Fibroblast of pulmonary artery (primary cell): ENCODE data around the gene C19orf53.
"Not testable (repeated sequence)": the region's sequence is repeated elsewhere in the genome, so short reads cannot be mapped to it uniquely, and the experiment has no call there.

Experiments
- DNase-seq: peaks from one replicate; pipeline ENCODE4 v3.0.0-alpha.2; 2010; ENCODE audit warnings: low read depth
- H3K4me3 ChIP-seq: replicated peaks from 2 replicates; pipeline ENCODE4 v1.5.1; 2011; ENCODE audit warnings: low read depth, mild to moderate bottlenecking, control low read depth, low read length, moderate library complexity
- CTCF ChIP-seq: IDR thresholded peaks from 2 replicates; pipeline ENCODE4 v1.5.1; 2011; ENCODE audit warnings: mild to moderate bottlenecking, control low read depth, low read length, inconsistent platforms; ENCODE audit errors: missing control alignments

Gene C19orf53

DNA sequence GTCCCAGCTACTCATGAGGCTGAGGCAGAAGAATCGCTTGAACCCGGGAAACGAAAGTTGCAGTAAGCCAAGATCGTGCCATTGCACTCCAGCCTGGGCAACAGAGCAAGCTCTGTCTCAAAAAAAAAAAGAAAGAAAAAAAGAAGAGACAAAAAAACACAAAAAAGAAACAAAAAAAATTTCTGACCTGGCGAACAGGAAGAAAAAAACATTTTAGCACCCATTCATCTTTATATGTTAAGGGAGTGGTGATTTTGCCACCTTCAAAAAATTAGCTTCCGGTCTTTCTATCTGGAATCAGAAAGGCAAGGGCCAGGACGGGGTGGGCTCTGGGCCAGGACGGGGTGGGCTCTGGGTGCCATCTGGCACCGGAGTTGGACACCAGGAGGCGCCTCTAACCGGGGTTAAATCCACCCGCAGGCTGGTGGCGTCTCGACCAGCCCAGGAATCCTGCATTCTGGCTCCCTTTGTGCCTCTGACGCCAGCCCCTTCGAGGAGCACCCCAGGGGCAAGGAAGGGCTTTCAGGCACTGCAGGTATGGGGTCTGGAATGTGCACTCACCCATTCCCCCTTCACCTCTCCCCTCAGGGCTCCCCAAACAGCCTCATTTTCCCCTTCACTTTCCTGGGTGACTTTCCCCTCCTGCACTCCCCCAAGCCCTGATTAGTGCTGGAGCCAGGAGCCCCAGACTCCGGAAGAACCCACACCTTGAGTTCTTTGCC, 10.6 kb downstream of the C19orf53 start:
- H3K4me3 ChIP-seq: no peak overlapping the region
- peak; percentile 72 for DNase-seq
- TF ChIP-seq CTCF: peak; percentile 64

GRCh38 chr19:13788991-13789390, 14.7 kb downstream of the C19orf53 start:
- H3K4me3 ChIP-seq: no peak overlapping the region
- TF ChIP-seq CTCF: no peak
- DNase-seq: peak; percentile 72

- H3K4me3 ChIP-seq: no peak overlapping the region
- TF ChIP-seq CTCF: no peak
- DNase-seq: no peak
These were observed 16.1 kb downstream of the C19orf53 start for GRCh38 chr19:13790354-13790753.

GRCh38 chr19:13793317-13793716, 19.1 kb downstream of the C19orf53 start:
- not testable (repeated sequence) for H3K4me3 ChIP-seq, DNase-seq

DNA sequence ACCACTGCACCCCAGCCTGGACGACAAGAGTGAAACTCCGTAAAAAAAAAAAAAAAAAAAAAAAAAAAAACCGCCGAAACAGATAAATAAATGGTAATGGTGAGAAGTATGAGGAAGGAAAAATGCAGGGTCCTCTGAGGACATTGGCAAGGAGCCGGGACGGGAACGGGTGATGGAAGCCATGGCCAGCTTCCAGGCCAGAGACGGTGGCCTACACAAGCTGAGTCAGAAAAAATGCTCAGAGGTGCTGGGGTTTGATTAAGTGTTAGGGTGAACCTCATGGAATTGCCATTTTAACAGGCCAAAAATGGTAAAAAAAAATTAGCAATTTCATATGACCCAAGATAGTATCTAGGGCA, 20.1 kb downstream of the C19orf53 start:
- H3K4me3 ChIP-seq: peak overlapping the region; percentile 83
- DNase-seq: peak; percentile 93
- TF ChIP-seq CTCF: no peak

DNA sequence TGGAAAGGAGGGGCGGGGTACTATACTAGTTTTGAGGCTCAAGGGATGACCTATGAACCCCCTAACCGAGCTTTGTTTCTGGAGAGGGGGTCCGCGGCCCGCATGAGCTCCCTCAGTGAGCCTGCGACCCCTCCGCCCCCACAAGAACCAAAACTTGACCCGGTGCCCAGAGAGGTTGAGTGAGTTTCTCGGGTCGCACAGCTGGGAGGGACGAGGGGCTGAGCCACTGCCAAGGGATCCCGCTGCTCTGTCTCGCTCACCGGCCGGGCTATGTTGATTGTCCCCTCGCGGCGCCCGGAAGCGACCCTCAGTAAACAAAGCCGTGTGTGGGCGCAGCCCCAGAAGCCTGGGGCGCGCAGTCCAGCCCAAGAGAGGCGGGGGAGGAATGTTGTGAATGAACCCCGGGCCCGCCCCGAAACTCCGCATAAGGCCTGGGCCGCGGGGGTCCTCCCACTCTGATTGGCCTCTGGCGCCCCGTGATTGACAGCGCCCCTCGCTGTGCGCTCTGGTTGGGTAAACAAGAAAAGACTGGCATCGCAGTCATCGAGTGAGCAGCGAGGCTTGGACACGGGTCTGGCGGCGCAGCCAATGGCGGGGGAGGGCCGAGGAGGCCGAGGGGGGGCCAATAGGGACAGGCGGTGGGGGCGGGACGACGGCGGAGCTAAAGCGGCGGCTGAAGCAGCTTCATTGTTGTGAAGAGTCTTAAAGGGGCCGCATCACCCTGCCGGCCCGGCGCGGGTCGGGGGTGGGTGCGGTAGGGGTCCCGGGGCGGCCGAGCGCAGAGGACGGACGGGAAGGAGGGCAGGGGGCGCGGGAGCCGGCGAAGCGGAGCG, 20.7 kb downstream of the C19orf53 start, which contains the start of gene ZSWIM4:
ZSWIM4 (plus strand) TSS at position 687 of the 833 bp plus-strand sequence. CDS start 206 bp downstream, outside the sequence.
- H3K4me3 ChIP-seq: peak within 1 kb of the TSS; percentile 83
- no peak for TF ChIP-seq CTCF
- peak; percentile 99 for DNase-seq

- DNase-seq: no peak
- TF ChIP-seq CTCF: no peak
- H3K4me3 ChIP-seq: peak overlapping the region; percentile 83
These were observed 21.5 kb downstream of the C19orf53 start for GRCh38 chr19:13795595-13796300.
